HG02981 (cell line): ENCODE measurements around the gene EPHA10.
"Not testable (repeated sequence)": the region's sequence is repeated elsewhere in the genome, so short reads cannot be mapped to it uniquely, and the experiment has no call there.

Source experiments
- ATAC-seq: cut with Tn5 transposase; IDR thresholded peaks from one replicate; pipeline ENCODE4 v1.9.1; 2021; ENCODE audit warnings: mild to moderate bottlenecking, moderate library complexity; ENCODE audit not compliant: unreplicated experiment

Gene EPHA10

DNA sequence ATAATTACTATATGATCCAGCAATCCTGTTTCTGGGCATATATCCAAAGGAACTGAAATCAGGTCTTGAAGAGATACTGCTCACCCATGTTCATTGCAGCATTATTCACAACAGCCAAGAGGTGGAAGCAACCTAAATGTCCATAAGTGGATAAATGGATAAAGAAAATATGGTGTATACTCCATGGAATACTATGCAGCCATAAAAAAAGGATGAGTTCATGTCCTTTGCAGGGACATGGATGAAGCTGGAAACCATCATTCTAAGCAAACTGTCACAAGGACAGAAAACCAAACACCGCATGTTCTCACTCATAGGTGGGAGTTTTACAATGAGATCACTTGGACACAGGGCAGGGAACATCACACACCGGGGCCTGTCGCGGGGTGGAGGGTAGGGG is 26.3 kb downstream of the EPHA10 start:
- ATAC-seq: not testable (repeated sequence)

DNA sequence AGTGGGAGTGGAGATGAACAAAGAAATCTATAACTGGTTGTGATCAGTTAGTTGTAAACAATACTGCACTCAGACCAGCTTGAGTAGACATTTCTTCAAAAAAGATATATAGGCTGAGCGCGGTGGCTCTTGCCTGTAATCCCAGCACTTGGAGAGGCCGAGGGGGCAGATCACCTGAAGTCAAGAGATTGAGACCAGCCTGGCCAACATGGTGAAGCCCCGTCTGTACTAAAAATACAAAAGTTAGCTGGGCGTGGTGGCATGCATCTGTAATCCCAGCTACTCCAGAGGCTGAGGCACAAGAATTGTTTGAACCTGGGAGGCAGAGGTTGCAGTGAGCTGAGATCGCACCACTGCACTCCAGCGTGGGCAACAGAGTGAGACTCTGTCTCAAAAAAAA is 26.9 kb downstream of the EPHA10 start:
- ATAC-seq: not testable (repeated sequence)

DNA sequence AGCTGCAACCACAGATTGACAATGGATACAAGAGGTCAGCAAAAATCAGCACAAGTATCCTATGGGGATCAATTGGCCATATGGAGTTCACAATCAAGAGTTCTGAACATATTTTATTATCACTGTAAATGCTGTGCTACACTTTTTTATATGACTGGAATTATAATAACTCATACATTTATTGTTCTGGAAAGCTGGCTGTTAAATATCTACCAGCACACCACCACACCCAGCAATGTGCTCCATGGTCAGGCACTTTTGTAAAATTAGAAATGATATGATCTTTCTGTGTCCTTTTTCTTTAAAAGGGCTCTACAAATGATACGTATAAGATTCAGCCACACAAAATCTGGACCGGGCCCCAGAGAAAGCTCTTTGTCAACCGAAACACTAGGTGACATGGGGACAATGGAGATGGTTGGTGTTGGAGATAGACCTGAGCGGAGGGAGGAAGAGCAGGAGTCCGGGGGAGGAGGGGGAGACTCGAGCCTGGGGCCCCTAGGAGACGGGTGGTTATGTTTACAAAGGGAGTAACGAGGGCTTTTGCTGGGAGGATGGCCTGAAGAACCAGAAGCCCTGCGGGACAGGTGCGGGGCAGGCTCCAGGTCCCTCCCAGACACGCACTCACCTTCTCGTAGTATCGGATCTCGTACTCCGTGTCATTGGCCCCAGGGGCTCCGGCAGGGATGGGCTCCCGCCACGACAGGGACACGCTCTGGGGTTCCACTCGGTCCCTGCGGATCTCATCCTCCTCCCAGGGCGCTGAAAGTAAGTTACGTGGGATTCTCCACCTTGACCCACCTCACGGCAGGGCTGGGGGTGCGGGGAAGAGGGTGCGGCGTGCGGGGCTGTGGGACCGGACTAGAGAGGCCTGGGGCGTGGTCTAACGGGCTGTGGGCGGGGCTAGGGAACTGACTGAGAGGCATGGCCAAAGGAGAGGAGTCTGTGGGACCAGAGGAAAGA is 30.0 kb downstream of the EPHA10 start:
- ATAC-seq: no peak

DNA sequence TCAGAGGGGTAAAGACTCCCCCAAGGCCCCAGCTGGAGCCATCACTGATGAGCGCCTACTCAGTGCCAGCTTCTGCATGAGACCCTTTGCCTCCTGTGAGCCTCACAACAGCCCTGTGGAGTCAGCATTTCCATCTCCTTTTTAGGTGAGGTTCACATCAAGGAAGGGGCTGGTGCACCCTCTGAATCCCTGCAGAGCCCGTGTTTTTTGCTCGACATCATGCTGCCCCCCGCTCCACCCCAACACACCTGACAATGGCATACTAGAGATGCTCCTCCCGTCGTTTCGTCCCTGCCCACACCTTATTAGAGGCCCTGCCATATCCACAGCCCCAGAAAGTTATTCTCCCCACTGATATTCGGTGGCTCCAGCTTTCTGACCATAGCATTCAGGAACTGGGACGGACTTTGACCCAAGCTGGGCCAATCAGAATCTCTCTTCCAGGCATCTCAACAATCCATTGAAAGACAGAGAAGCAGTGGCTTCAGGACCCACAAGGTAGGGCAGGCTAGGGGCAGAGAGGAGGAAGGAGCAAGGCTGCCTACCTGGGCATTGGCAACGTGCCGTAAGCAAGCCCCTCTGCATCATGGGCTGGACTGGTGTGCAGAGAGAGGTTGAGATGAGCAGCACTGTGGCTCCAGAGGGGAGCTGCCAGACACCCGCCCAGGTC is 32.7 kb downstream of the EPHA10 start:
- ATAC-seq: no peak

- no peak for ATAC-seq
Measured at GRCh38 chr1:37731312-37732019, 33.5 kb downstream of the EPHA10 start.

GRCh38 chr1:37730376-37730775 is 34.5 kb downstream of the EPHA10 start:
- ATAC-seq: no peak

- ATAC-seq: no peak
Measured at GRCh38 chr1:37728416-37728815, 36.5 kb downstream of the EPHA10 start.

- no peak for ATAC-seq
Measured at GRCh38 chr1:37726751-37727585, 38.0 kb downstream of the EPHA10 start.

GRCh38 chr1:37725851-37726613 is 38.9 kb downstream of the EPHA10 start:
- no peak for ATAC-seq

DNA sequence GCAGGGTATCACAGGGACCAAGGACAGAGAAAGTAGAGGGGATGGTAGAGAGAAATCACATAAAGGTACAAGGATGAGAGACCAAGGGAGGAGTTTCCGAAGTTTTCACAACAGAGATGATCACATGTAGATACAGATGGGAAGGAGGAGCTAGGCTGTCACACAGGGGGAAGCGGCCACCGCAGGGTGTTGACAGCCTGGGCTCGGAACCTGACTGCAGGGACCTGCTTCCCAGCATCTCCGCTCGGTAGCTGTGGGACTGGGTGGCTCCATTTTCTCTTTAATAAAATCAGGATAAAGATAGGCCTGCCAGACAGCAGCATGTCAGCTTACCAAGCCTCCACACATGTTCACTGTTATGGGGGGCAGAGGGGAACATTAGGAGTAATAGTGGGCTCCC is 40.3 kb downstream of the EPHA10 start:
- no peak for ATAC-seq

DNA sequence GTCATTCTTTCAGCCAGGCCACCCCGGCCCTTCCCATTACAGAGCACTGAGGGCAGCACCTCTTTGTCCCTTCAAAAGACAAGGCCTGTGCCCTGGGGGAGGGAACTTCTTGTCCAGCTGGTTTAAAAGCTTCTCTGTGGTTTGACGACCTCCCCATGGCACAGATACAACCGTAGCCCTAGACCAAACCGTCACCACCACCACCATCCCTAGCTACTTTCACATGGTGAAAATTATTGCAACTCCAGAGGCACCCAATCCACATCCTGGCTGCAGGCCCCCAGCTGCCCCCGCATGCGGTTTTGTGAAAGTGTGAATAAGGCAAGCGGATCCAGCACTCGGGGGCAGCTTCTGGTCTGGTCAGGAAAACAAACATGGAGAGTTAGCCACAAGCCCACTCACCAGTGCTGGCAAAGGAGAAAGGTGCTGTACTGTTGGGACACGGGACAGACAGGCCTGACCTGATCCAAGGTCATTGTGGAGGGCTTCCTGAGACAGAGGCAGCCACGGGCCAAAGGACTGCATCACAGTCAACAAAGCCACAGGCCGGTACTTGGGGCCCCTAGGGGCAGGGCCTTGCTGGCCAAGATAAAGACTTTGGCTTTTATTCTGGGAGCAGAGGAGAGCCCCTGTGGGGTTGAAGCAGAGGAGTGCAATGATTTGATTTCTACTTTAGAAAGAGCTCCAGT is 41.4 kb downstream of the EPHA10 start:
- no peak for ATAC-seq

GRCh38 chr1:37723072-37723389 is 41.9 kb downstream of the EPHA10 start:
- no peak for ATAC-seq

DNA sequence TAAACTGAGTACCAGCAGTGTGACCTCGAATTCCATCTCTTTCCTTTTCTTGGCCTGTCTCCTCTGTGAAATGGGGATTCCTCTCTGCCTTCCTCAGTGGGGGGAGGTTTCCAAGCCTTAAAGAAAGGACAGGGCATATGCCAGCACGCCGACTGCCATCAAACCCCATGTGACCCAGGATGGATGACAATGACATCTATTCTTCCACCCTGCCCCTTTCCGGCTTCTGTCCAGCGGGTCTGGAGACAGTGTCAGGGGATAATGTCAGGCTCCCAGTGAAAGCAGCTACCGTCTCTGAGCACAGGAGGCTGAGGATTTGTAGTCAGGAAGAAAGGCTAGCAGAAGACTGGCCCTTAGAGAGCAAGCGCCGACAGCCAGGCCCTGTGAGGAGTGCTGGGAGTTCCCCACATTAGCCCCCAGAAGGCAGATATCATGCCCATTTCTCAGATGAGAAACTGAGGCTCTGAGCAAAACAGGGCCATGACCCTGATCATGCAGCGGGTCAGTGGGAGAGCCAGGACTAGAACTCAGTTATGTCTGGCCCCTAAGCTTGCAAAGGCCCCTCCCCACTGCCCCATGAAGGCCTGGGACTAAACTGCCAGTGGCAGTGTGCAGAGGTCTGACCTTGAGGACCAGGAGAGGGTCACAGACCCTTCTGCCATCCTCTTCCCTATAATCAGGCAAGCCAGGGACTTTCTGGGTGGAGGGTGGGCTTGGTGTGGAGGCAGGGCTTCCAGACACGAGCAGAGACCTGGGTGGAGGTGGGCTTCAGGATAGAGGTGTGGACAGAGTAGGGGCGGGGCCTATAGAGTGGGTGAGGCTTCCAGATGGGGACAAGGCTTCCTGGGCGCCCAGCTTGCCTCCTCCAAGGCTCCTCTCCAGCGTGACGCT is 42.5 kb downstream of the EPHA10 start:
- no peak for ATAC-seq

- ATAC-seq: no peak
Measured at GRCh38 chr1:37721565-37721964, 43.4 kb downstream of the EPHA10 start.

DNA sequence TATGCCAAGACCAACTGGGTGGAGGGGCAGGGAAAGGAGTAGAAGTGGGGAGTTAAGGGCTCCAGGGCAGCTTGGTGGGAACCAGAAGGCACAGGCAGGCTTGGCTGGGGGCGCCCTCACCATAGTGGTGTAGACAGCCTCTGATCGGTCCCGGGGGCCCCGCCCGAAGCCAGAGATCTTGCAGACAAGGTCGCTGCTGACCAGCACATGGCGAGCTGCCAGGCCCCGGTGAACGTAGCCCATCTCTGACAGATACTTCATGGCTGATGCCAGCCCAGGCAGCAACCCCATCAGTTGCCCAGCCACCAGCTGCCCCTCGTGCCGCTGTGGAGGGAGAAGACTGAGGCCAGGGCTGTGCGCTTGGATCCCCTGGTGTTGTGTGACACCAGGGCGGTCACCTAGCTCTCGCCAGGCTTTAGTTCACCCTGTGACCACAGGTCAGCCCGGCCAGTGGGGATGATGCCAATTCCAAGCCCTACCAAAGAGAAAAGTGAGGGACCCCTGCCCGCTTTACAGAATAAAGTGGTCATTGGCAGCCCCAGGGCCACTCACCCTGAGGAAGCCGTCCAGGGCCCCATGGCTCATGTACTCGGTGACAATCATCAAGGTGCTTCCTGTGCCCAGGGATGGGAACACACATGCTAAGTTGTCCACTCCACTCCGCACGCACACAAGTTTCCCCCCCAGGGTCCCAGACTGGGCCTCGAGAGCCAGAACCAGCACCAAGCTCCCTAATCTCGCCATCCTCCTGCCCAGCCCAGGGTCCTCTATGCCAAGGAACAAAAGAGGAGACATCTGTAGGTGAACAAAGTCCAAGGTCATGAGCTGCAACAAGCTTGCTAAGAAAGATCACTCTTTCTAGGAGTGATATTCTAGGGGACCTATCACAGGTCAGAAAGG is 44.4 kb downstream of the EPHA10 start:
- no peak for ATAC-seq

DNA sequence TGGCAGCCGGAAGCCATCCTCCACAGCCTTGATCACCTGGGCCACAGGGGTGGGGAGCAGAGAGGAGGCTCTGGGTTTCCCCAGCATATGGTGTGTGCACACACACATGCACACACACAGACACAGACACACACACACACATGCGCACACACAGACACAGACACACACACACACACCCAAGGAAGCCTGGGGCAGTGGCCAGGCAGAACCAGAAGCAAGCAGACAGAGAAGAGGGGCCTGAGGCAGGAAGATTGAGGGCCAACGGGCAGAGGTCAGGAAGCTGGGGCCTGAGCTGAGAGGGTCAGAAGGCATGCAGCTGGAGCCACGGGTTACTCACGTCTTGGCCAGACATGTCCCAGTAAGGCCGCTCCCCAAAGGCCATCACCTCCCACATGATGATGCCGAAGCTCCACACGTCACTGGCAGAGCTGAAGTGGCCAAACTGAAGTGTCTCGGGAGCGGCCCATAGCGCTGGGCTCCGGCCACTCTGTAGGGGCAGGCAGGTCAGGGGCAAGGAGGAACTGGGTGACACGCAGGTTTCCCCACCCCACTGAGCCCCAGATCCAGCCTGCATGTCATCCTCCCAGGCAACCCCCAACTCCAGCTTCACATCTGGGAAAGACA is 45.2 kb downstream of the EPHA10 start:
- ATAC-seq: no peak
